Spleen (tissue), 7 donors: Measurements from ENCODE around the gene CMSS1.

ENCODE experiments used
- POLR2AphosphoS5 ChIP-seq, 3 donors: sonication (generic); formaldehyde crosslinking; IDR thresholded peaks; one replicate each; pipeline ENCODE4 v1.5.1; 2017; ENCODE audit warnings: antibody characterized with exemption in 3 of 3
- TF ChIP-seq, protein P1 (sequence below), 11 experiments: fragments of 200-600 bp in 7 of 11; fragments of 450-650 bp in 4 of 11; sonication (generic) in 4 of 11; IDR thresholded peaks in 8 of 11; conservative IDR thresholded peaks in 3 of 11; 1 replicate in 7 of 11; 2 replicates in 4 of 11; pipeline versions ENCODE4 v1.4.0 to v1.8.0; 2016 to 2021; ENCODE audit warnings: antibody characterized with exemption in 11 of 11, inconsistent platforms in 4 of 11, mild to moderate bottlenecking in 1 of 11
- donor health status: DM: no; HTN: no; CAD: no; lungs with moderate emphysema.
- donor health status: DM: no; HTN: no; CAD: no.
- donor health status: DM: no; HTN: no; CAD: no.

DNA sequence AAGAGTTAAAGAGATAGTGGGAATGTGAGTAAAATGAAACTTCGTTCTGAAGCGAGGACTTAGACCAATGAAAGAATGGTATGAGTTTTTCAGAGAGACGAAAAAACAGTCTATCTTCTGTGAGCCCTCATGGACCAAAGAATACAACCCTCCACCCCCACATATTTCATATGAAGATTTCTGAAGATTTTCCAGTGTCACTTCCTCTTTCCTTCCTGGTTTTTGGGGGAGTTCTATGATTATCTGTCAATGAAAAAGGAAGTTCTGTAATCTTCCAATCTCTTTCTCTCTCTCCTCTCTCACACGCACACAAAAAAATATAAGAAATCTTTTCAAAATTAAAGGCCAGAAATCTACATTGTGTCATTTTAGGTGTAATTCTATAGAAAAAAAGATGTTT lies 27.7 kb downstream of the CMSS1 start:
- TF ChIP-seq, protein P1, sequence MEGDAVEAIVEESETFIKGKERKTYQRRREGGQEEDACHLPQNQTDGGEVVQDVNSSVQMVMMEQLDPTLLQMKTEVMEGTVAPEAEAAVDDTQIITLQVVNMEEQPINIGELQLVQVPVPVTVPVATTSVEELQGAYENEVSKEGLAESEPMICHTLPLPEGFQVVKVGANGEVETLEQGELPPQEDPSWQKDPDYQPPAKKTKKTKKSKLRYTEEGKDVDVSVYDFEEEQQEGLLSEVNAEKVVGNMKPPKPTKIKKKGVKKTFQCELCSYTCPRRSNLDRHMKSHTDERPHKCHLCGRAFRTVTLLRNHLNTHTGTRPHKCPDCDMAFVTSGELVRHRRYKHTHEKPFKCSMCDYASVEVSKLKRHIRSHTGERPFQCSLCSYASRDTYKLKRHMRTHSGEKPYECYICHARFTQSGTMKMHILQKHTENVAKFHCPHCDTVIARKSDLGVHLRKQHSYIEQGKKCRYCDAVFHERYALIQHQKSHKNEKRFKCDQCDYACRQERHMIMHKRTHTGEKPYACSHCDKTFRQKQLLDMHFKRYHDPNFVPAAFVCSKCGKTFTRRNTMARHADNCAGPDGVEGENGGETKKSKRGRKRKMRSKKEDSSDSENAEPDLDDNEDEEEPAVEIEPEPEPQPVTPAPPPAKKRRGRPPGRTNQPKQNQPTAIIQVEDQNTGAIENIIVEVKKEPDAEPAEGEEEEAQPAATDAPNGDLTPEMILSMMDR (IDR thresholded peaks at IDR 0.05 in 8 of 11, conservative IDR thresholded peaks at IDR 0.05 in 3 of 11): no peak
- TF ChIP-seq POLR2AphosphoS5 (IDR thresholded peaks at IDR 0.05): no peak
